Trophoblast cell (in vitro differentiated cells and primary cell): Measurements from ENCODE around the gene CPN2.

Experiments
- DNase-seq, 2 donors: peaks; one replicate each; pipeline ENCODE4 v3.0.0-alpha.2; 2016
- H2AFZ ChIP-seq: 2 replicates; pipeline ENCODE4 v1.6.1; 2013; ENCODE audit warnings: low read length, moderate library complexity, mild to moderate bottlenecking; ENCODE audit not compliant: insufficient read depth, poor library complexity
- H2AK5ac ChIP-seq: 2 replicates; pipeline ENCODE4 v1.6.1; 2013; ENCODE audit warnings: mild to moderate bottlenecking, low read length
- H2BK120ac ChIP-seq: 2 replicates; pipeline ENCODE4 v1.6.1; 2013; ENCODE audit warnings: low read length, mild to moderate bottlenecking, moderate library complexity; ENCODE audit not compliant: insufficient read depth, poor library complexity
- H2BK12ac ChIP-seq: 2 replicates; pipeline ENCODE4 v1.6.1; 2013; ENCODE audit warnings: mild to moderate bottlenecking, low read length, moderate library complexity
- H2BK5ac ChIP-seq: 2 replicates; pipeline ENCODE4 v1.6.1; 2013; ENCODE audit warnings: low read length, low read depth, moderate library complexity, mild to moderate bottlenecking; ENCODE audit not compliant: poor library complexity
- H3K14ac ChIP-seq: 2 replicates; pipeline ENCODE4 v1.6.1; 2013; ENCODE audit warnings: mild to moderate bottlenecking, low read length
- H3K18ac ChIP-seq: 2 replicates; pipeline ENCODE4 v1.6.1; 2013; ENCODE audit warnings: mild to moderate bottlenecking, low read length
- H3K23ac ChIP-seq: 2 replicates; pipeline ENCODE4 v1.6.1; 2013; ENCODE audit warnings: low read length
- H3K27ac ChIP-seq: 2 replicates; pipeline ENCODE4 v1.5.1; 2013; ENCODE audit warnings: low read depth, mild to moderate bottlenecking, inconsistent platforms, low read length, moderate library complexity
- H3K27me3 ChIP-seq: 2 replicates; pipeline ENCODE4 v1.6.1; 2013; ENCODE audit warnings: inconsistent platforms, mild to moderate bottlenecking, low read length, moderate library complexity; ENCODE audit not compliant: insufficient read depth
- H3K36me3 ChIP-seq, 2 experiments: 1 replicate in 1 of 2; 2 replicates in 1 of 2; pipeline ENCODE4 v1.6.1; 2013; ENCODE audit warnings: low read length in 2 of 2, mild to moderate bottlenecking in 2 of 2, moderate library complexity in 1 of 2; ENCODE audit not compliant: insufficient read depth in 2 of 2, control insufficient read depth in 1 of 2
- H3K4ac ChIP-seq: 2 replicates; pipeline ENCODE4 v1.6.1; 2013; ENCODE audit warnings: low read depth, mild to moderate bottlenecking, low read length, moderate library complexity
- H3K4me1 ChIP-seq, 2 experiments: 1 replicate in 1 of 2; 2 replicates in 1 of 2; pipeline ENCODE4 v1.6.1; 2013; ENCODE audit warnings: low read length in 2 of 2, mild to moderate bottlenecking in 2 of 2, moderate library complexity in 1 of 2; ENCODE audit not compliant: insufficient read depth in 2 of 2, control insufficient read depth in 1 of 2
- H3K4me2 ChIP-seq: 2 replicates; pipeline ENCODE4 v1.6.1; 2013; ENCODE audit warnings: inconsistent platforms, mild to moderate bottlenecking, low read length, moderate library complexity
- H3K4me3 ChIP-seq: 2 replicates; pipeline ENCODE4 v1.5.1; 2013; ENCODE audit warnings: mild to moderate bottlenecking, low read depth, low read length, inconsistent platforms
- H3K79me1 ChIP-seq: one replicate; pipeline ENCODE4 v1.6.1; 2013; ENCODE audit warnings: low read length
- H3K79me2 ChIP-seq: 2 replicates; pipeline ENCODE4 v1.6.1; 2013; ENCODE audit warnings: low read length, mild to moderate bottlenecking; ENCODE audit not compliant: control insufficient read depth, insufficient read depth, poor library complexity
- H3K9ac ChIP-seq: 2 replicates; pipeline ENCODE4 v1.6.1; 2013; ENCODE audit warnings: mild to moderate bottlenecking, low read length
- H3K9me3 ChIP-seq: 2 replicates; pipeline ENCODE4 v1.6.1; 2013; ENCODE audit warnings: low read depth, mild to moderate bottlenecking, control low read depth, inconsistent platforms, low read length; ENCODE audit not compliant: insufficient read depth
- H4K12ac ChIP-seq: 2 replicates; pipeline ENCODE4 v1.6.1; 2013; ENCODE audit warnings: low read depth, mild to moderate bottlenecking, low read length, moderate library complexity
- H4K8ac ChIP-seq: 2 replicates; pipeline ENCODE4 v1.6.1; 2013; ENCODE audit warnings: low read depth, mild to moderate bottlenecking, low read length, moderate library complexity
- H4K91ac ChIP-seq: one replicate; pipeline ENCODE4 v1.6.1; 2013; ENCODE audit warnings: low read depth, mild to moderate bottlenecking, low read length, moderate library complexity
- WGBS: extraction: QIAGEN DNeasy Blood & Tissue Kit; methylation state at CpG from one replicate; pipeline ENCODE4 v1.1.7; 2013; ENCODE audit warnings: missing lambda C conversion rate; ENCODE audit not compliant: insufficient read length, insufficient coverage; ENCODE audit errors: extremely low coverage; 5-methylcytosine and 5-hydroxymethylcytosine counted together

CPN2 gene

GRCh38 chr3:194312743-194313281 lies 38.3 kb downstream of the CPN2 start:
- H3K4ac ChIP-seq: no peak overlapping the region
- peak overlapping the region; percentile 20 for H4K91ac ChIP-seq
- no CpG with 5 or more reads among the region's 16 CpGs for WGBS

GRCh38 chr3:194312186-194312742 lies 38.9 kb downstream of the CPN2 start:
- Histone ChIP-seq H3K9ac (no peak overlapping the region), H3K79me1 (peaks cover 7% of the 10 kb centered on the region), H3K9me3 (peaks cover 1% of the 10 kb centered on the region), H4K8ac (no peak overlapping the region), H2BK12ac (no peak overlapping the region), H3K4me1 (peaks cover 17 to 19% of the 10 kb centered on the region in 2 experiments), H3K4ac (no peak overlapping the region), H2BK5ac (no peak overlapping the region), H3K4me3 (no peak overlapping the region), H3K79me2 (no peaks in the 10 kb centered on the region), H3K18ac (no peak overlapping the region), H3K4me2 (no peak overlapping the region), H2BK120ac (no peak overlapping the region), H2AFZ (no peak overlapping the region), H3K23ac (no peak overlapping the region), H4K91ac (no peak overlapping the region), H3K27ac (no peak overlapping the region), H3K27me3 (peaks cover 4% of the 10 kb centered on the region), H2AK5ac (no peak overlapping the region), H3K14ac (no peak overlapping the region), H4K12ac (no peak overlapping the region), H3K36me3 (no peaks in the 10 kb centered on the region)
- DNase-seq: no peak
- no CpG with 5 or more reads among the region's 7 CpGs for WGBS

More at GRCh38 chr3:194312743-194313281, 38.3 kb downstream of the CPN2 start:
- no peak overlapping the region for H3K18ac ChIP-seq
- no peak overlapping the region for H2BK12ac ChIP-seq
- no peak overlapping the region for H3K4me2 ChIP-seq
- no peaks in the 10 kb centered on the region for H3K79me2 ChIP-seq
- H3K14ac ChIP-seq: no peak overlapping the region
- peaks cover 6% of the 10 kb centered on the region for H3K27me3 ChIP-seq
- H3K36me3 ChIP-seq: no peaks in the 10 kb centered on the region
- no peak for DNase-seq
- H3K79me1 ChIP-seq: peaks cover 7% of the 10 kb centered on the region
- H3K9me3 ChIP-seq: peaks cover 2% of the 10 kb centered on the region
- H3K4me1 ChIP-seq: peaks cover 17 to 19% of the 10 kb centered on the region in 2 experiments
- H2BK5ac ChIP-seq: no peak overlapping the region
- H4K12ac ChIP-seq: no peak overlapping the region
- no peak overlapping the region for H3K9ac ChIP-seq
- H3K23ac ChIP-seq: no peak overlapping the region
- no peak overlapping the region for H2BK120ac ChIP-seq
- H4K8ac ChIP-seq: no peak overlapping the region
- H3K27ac ChIP-seq: no peak overlapping the region
- no peak overlapping the region for H2AFZ ChIP-seq
- H2AK5ac ChIP-seq: no peak overlapping the region
- no peak overlapping the region for H3K4me3 ChIP-seq

DNA sequence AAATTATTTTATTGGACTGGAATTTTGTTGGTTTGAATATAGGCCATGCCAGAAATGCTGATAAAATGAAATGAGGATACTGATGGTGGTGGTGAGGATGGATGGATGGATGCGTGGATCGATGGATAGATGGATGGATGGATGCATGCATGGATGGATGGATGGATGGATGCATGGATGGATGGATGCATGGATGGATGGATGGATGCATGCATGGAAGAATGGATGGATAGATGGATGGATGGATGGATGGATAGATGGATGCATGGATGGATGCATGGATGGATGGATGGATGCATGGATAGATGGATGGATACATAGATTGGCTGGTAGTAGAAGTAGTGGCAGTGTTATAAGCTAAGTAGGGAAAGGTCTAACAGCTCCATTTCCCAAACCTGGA lies 40.1 kb downstream of the CPN2 start:
- H3K14ac ChIP-seq: no peak overlapping the region
- H3K4me1 ChIP-seq: peaks cover 21 to 24% of the 10 kb centered on the region in 2 experiments
- no peak overlapping the region for H4K12ac ChIP-seq
- no peaks in the 10 kb centered on the region for H3K27me3 ChIP-seq
- H2BK5ac ChIP-seq: no peak overlapping the region
- no peak overlapping the region for H2BK12ac ChIP-seq
- peaks cover 7% of the 10 kb centered on the region for H3K79me1 ChIP-seq
- H4K91ac ChIP-seq: no peak overlapping the region
- no peak overlapping the region for H3K23ac ChIP-seq
- no peak overlapping the region for H3K4me3 ChIP-seq
- no peaks in the 10 kb centered on the region for H3K79me2 ChIP-seq
- H3K4ac ChIP-seq: no peak overlapping the region
- H3K4me2 ChIP-seq: no peak overlapping the region
- H3K27ac ChIP-seq: no peak overlapping the region
- no peaks in the 10 kb centered on the region for H3K36me3 ChIP-seq
- H4K8ac ChIP-seq: no peak overlapping the region
- WGBS: no CpG with 5 or more reads among the region's 2 CpGs
- H2BK120ac ChIP-seq: no peak overlapping the region
- no peak overlapping the region for H2AK5ac ChIP-seq
- H3K9ac ChIP-seq: no peak overlapping the region
- H2AFZ ChIP-seq: no peak overlapping the region
- DNase-seq: no peak
- H3K18ac ChIP-seq: no peak overlapping the region
- H3K9me3 ChIP-seq: no peaks in the 10 kb centered on the region

- H3K27me3 ChIP-seq: no peaks in the 10 kb centered on the region
- no CpG with 5 or more reads among the region's 11 CpGs for WGBS
- H3K27ac ChIP-seq: no peak overlapping the region
- no peak overlapping the region for H2AK5ac ChIP-seq
- no peak overlapping the region for H4K91ac ChIP-seq
- no peak overlapping the region for H2BK120ac ChIP-seq
- no peak overlapping the region for H3K23ac ChIP-seq
- H3K4me3 ChIP-seq: no peak overlapping the region
- H3K18ac ChIP-seq: no peak overlapping the region
- peaks cover 22 to 29% of the 10 kb centered on the region in 2 experiments for H3K4me1 ChIP-seq
- H3K4me2 ChIP-seq: no peak overlapping the region
- no peak for DNase-seq
- no peak overlapping the region for H4K8ac ChIP-seq
- H3K79me1 ChIP-seq: peaks cover 5% of the 10 kb centered on the region
- H3K36me3 ChIP-seq: no peaks in the 10 kb centered on the region
- H3K14ac ChIP-seq: no peak overlapping the region
- H3K9me3 ChIP-seq: no peaks in the 10 kb centered on the region
- H4K12ac ChIP-seq: no peak overlapping the region
- H3K4ac ChIP-seq: no peak overlapping the region
- no peak overlapping the region for H2BK12ac ChIP-seq
- no peak overlapping the region for H3K9ac ChIP-seq
- no peak overlapping the region for H2AFZ ChIP-seq
- H3K79me2 ChIP-seq: no peaks in the 10 kb centered on the region
- H2BK5ac ChIP-seq: no peak overlapping the region
These were observed 40.9 kb downstream of the CPN2 start for GRCh38 chr3:194310060-194310835.
